ENCODE measurements around the gene PKHD1.

The PKHD1 gene

DNA sequence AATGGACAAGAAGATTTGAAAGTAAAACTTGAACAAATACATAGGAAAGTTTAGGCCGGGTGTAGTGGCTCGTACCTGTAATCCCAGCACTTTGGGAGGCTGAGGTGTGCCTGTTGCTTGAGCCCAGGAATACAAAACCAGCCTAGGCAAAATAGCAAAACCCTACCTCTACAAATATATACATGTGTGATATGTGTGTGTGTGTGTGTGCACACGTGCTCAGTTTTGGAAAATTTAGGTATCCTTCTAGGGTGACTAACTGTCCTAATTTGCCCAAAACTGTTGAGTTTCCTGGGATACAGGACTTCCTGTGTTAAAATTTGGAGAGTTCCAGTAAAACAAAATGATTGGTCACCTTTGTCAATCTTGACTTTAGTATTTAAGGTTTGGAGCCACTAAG is 503.2 kb downstream of the PKHD1 start:
- no peak for DNase-seq

DNA sequence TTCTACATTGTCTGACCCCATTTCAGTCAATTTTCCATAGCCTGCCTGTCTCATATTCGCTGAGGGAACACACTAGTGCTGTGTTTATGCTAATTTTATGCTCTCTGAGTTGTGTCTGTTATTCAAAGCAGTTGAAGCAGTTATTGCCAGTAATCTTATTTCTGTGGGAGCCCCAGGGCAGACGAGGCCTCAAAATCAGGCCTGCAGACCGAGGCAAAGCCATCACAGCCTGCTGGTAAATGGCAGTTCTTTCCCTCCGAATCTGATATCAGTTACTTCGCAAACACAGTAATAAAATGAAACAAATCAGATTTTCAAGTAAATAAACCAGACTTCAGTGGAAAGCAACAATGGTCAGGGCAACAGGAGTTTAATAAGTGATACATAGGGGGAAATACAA is 508.4 kb downstream of the PKHD1 start:
- DNase-seq: no peak

DNA sequence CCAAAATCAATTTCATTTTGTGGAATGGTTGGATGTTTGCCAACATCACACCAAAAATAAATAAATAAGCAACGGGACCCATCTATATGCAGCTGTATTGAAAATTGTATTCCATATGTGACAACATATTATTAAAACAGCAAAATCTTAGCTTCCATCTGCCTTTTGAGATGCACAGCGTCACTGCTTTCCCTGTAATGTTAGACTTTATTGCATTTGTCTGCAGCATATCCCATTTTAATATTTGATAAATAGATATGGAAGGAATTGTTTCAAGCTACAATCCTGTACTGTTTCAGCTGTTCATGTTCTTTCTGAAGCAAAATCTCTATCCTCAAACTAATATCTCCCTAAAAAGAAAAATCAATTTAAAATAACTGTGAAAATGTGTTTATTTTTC is 509.1 kb downstream of the PKHD1 start:
- no peak for DNase-seq

DNA sequence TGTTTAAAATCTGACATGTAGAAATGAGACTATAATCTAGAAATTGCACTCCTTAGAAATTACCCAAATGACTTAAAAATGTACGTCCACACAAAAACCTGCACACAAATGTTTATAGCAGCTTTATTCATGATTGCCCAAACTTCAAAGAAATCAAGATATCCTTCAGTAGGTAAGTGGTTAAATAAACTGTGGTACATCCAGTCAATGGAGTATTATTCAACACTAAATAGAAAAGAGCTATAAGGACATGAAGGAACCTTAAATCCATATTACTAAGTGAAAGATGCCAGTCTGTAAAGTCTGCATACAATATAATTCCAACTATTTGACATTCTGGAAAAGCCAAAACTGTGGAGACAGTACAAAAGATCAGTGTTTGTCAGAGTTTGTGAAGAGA is 513.4 kb downstream of the PKHD1 start:
- no peak for DNase-seq

DNA sequence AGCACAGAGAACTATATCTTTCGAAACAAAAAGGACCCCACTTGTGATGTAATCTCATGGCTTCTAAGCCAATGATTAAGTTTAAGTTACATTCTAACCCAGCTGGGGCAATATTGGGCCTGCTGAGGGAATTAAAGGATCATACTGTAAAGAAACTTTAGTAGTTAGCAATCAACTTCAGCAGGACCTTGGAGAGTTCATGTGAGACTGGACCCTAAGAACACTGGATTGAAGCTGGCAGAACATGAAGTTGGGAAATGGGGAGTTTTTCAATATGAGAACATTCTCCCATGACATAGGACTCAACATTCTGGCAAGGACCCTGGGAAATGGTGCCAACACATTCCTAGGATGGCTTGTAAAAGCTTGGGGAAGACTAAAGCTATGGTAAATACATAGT is 516.2 kb downstream of the PKHD1 start:
- DNase-seq: no peak

DNA sequence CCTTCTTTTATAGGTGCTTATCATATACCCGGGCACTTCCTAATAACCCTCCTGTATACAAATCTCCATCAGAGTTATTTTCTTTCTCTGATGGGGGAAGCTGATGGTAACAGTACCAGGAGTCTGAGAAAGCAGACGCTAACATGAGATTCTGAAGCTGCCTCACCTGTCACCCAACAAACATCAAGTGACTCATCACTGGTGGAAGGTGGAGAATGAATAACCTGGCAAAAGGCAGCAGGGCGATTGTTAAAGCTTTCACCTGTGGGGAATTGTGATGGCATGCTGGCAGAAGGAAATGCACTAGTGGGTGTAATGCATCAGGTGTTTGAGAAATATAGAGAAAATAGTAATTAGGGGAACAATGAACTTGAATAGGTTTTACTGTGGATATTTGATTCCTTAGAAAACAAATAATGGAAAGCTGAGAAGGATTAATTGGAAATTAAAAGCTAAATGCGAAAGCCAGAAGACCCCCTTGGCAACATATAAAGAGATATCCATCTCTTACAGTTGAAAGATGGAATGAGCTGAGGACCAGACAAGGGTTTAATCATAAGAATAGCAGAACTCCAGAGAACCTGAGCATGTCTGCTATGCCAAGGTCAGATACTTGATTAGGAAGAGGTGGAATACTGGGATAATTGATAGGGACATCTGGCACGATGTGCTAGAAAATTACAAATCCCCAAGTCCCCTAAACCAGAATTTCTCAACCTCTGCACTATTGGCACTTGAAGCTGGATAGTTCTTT is 517.1 kb downstream of the PKHD1 start:
- no peak for DNase-seq

DNA sequence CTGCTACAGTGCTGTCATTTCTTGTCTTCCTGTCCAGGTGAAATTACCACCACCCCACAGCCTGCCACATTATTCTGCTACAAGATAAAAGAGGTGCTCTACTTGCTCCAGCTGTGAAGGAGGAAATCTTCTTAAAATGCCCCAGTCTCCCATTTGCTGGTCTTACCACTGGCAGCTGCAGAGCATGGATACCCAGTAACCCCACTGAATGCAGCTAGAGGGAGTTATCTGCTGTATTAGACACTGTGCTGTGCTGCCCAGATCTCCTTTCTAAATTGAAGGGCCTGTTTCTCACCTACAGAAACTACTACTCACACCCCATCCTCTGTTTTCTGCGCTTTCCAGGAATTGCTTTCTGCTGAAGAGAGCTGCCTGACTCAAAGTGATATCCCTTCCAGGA is 517.8 kb downstream of the PKHD1 start:
- DNase-seq: no peak

DNA sequence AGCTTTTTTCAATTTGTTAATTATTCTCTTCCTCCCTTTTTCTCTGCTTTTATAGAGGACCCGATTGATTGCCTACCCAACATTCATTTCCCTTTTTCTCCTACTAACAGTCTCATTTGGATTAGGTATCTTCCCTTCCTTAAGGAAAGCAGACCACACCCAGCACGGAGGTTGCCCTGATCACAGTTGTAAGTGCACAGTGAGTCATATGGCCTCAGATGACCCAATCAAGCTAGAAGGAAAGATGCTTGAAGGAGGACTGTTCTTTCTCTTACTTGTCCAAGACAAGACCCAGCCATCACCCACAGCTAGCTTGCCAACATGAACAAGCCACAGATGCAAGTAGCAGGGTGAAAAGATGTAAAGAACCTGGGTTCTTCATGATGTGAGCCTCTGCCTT is 518.6 kb downstream of the PKHD1 start:
- DNase-seq: no peak

DNA sequence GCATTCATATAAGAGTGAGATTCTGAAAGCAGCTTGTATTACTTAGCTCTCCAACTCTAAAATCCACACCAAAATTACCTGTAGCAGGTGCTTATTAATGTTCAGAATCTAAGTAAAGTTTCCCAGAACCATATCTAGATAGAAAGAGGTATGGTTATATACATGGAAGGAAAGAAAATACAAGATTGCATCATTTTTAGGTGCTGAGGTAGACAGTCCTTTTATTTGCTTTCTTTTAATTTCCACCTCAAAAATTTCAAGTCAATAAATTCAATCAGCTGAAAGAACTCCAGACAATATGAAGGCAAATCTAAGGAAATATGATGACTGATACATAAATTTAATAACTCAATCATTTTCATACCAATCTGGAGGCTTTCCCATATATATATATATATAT is 521.9 kb downstream of the PKHD1 start:
- DNase-seq: no peak

Measured in NCI-H1092 treated with DMSO at 0.1 percent for 48 hours (cell line).